Measurements from ENCODE around the gene TNFAIP1.

The TNFAIP1 gene

GRCh38 chr17:28372203-28372944, 36.8 kb downstream of the TNFAIP1 start:
- peak; percentile 22 for DNase-seq

DNA sequence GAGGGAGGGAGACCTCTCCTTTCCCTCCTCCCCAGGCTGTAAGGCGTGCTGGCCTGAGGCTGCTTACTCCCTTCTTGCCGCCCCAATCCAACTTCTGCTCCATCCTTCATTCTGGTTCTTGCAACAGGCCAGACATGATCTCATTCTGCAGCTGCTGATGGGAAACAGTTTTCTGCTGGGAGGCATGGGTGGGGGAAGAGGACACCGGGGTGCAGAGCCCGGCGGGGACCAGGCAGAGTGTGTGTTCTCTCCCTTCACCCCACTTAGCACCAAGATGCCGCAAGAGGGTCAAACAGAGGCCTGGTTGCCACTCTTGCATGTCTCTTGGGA, 37.3 kb downstream of the TNFAIP1 start:
- DNase-seq, result no peak

- DNase-seq, result no peak
Observed at GRCh38 chr17:28379814-28380801, 44.5 kb downstream of the TNFAIP1 start.

- DNase-seq, result no peak
Observed at GRCh38 chr17:28381141-28381825, 45.7 kb downstream of the TNFAIP1 start.

DNA sequence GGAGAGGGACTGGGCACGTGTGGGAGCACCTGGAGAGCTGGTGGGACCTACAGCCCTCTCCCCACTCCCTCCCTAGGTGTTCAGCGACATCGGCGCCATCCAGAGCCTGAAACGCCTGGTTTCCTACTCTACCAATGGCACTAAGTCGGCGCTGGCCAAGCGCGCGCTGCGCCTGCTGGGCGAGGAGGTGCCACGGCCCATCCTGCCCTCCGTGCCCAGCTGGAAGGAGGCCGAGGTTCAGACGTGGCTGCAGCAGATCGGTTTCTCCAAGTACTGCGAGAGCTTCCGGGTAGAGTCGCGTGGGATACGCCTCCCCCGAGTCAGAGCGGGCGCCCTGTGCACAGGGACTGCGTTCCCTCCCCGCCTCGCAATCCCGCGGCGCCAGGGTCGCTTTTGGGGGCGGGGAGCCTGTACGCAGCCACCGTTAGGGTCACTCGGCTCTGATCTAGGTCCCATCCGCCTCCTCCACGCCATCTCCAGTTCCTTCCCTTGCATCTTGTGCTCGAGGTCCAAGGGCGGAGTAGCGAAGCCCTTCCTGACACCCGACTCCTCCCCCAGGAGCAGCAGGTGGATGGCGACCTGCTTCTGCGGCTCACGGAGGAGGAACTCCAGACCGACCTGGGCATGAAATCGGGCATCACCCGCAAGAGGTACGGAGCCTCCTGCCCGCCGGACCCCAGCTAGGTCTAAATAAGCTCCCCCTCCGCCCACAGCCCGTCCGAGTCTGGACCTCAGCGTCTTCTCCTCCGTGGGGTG, 48.9 kb downstream of the TNFAIP1 start:
- DNase-seq, result peak; percentile 67

DNA sequence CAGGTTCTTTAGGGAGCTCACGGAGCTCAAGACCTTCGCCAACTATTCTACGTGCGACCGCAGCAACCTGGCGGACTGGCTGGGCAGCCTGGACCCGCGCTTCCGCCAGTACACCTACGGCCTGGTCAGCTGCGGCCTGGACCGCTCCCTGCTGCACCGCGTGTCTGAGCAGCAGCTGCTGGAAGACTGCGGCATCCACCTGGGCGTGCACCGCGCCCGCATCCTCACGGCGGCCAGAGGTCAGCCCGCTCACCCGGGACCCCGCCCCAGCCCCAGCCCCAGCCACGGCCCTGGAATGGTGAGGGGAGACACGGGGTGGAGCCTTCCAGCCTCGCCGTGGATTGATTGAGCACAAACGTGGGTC, 49.5 kb downstream of the TNFAIP1 start:
- DNase-seq, result no peak

GRCh38 chr17:28385406-28385805, 49.8 kb downstream of the TNFAIP1 start:
- no peak for DNase-seq

GRCh38 chr17:28386391-28386790, 50.8 kb downstream of the TNFAIP1 start:
- no peak for DNase-seq

DNA sequence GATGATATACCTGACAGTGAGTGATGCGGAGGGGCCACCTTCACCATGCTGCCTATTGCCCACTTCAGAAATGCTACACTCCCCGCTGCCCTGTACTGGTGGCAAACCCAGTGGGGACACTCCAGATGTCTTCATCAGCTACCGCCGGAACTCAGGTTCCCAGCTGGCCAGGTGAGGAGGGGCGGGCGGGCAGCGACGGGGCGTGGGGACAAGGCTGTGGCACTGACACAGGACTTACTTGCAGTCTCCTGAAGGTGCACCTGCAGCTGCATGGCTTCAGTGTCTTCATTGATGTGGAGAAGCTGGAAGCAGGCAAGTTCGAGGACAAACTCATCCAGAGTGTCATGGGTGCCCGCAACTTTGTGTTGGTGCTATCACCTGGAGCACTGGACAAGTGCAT, 52.5 kb downstream of the TNFAIP1 start:
- DNase-seq, result no peak

GRCh38 chr17:28390141-28390540, 54.6 kb downstream of the TNFAIP1 start:
- no peak for DNase-seq

DNA sequence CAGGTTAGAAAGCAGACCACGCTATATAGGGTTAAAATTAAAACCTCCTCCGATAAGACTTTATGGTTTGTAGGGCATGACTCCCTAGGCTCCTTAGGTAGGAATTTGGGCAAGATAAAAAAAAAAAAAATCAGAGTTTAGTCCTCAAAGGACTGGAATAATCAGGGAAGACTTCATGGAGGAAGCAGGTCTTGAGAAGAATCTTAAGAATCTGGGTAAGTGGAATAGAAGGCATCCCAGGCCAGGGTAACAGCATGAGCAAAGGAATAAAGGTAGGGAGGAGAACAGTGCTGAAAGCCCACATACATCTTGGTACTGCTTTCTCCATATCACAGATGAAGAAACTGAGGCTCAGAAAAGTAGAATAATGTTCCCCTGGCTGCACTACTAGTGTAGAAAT, 55.0 kb downstream of the TNFAIP1 start:
- no peak for DNase-seq

DNA sequence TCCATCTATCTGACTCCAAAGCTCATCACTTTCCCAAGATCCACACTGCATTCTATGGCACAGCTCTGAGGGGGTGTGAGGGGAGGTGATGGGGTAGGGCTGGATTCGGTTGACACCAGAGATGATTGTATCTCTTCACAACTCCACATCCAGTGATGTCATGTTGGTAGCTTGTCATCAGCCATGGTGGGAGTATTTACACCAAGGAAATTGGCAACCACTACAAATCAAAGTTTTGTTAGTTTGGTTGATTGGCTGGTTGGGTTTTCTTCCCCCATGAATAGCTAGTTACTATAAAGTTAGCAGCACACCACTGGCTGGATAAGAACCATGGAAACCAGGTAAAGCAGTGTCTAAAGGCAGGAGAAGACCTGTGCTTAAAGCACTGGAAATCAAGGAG, 55.4 kb downstream of the TNFAIP1 start:
- no peak for DNase-seq

GRCh38 chr17:28391401-28391800, 55.8 kb downstream of the TNFAIP1 start:
- no peak for DNase-seq

GRCh38 chr17:28392491-28392890, 56.9 kb downstream of the TNFAIP1 start:
- DNase-seq, result no peak

DNA sequence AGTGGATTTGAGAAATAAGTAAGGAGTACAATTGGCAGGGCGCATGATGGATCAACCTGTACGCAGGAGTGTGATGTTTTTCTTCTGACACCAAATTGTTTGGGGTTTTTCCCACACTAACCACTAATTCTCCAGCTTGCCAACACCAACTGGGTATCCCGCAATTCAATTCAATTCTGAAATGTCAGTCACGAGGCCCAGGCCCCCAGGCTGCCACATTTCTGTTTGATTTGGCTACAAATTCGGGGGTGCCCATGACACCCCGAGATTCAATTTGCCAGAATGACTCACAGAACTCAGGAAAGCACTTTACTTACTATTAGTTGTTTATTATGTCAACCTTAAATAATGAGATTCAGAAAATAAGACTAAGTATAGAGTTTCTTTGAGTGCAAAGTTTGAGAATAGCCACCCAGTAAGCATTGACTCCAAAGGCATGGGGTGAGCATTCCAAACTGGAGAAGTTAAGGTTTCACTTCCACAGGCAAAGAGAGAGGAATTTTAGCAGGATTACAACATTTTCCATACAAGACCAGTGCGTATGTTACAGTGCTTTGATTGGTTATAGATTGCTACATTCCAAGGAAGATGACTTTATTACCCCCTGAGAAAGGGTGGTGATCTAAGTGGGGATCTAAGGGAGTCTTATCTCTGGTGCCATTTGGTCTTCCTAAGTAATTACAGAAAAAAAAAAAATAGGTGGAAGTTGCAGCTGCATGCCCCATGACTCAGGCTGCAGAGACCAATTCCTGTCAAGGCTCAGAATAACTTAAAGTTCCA, 59.0 kb downstream of the TNFAIP1 start:
- no peak for DNase-seq

- no peak for DNase-seq
Observed at GRCh38 chr17:28395426-28395825, 59.9 kb downstream of the TNFAIP1 start.

DNA sequence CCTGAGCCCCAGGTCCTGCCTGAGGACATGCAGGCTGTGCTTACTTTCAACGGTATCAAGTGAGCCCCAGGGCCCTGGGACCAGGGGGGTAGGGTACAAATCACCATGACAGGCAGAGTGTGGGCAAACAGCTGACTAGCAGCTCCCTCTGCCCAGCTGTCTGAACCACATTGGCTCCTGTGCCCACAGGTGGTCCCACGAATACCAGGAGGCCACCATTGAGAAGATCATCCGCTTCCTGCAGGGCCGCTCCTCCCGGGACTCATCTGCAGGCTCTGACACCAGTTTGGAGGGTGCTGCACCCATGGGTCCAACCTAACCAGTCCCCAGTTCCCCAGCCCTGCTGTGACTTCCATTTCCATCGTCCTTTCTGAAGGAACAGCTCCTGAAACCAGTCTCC, 60.4 kb downstream of the TNFAIP1 start:
- no peak for DNase-seq
